Natural killer cell treated with Interleukin-12 subunit alpha and Interleukin-12 subunit beta and Interleukin-15 and Interleukin-18, amount 100 ng/mL, for 72 hours (primary cell): ENCODE data around the gene CTDNEP1. TPM values are rescaled to one million over a fixed set of nuclear protein-coding genes. Genes with fewer than 3 reads are reported as not detected.
A peak's percentile ranks its signal among the peaks of the same experiment; 100 is the strongest.

Experiments
- ATAC-seq, 2 donors: fragments of 150-1000 bp; cut with Tn5 transposase in 1 of 2; sonication (Bioruptor Pico), chemical (Tn5 transposase) in 1 of 2; 2 replicates each; pipeline ENCODE4 v1.10.0; 2021
- DNase-seq: peaks from one replicate; pipeline ENCODE4 v3.0.0; 2022; ENCODE audit warnings: low spot score
- H3K27ac Mint-ChIP-seq, 2 donors: 1 replicate in 1 of 2; 2 replicates in 1 of 2; pipeline ENCODE4 v1.8.0; 2022; ENCODE audit warnings: mixed read lengths in 2 of 2, mild to moderate bottlenecking in 1 of 2, moderate library complexity in 1 of 2
- H3K27me3 Mint-ChIP-seq, 2 donors: 1 replicate in 1 of 2; 2 replicates in 1 of 2; pipeline ENCODE4 v1.8.0; 2022; ENCODE audit warnings: mixed read lengths in 2 of 2
- H3K36me3 Mint-ChIP-seq: one replicate; pipeline ENCODE4 v1.8.0; 2022; ENCODE audit warnings: mixed read lengths
- H3K4me1 Mint-ChIP-seq, 2 donors: 1 replicate in 1 of 2; 2 replicates in 1 of 2; pipeline ENCODE4 v1.8.0; 2022; ENCODE audit warnings: low read depth in 2 of 2, mixed read lengths in 2 of 2, mild to moderate bottlenecking in 1 of 2
- H3K4me3 Mint-ChIP-seq: one replicate; pipeline ENCODE4 v1.8.0; 2022; ENCODE audit warnings: mixed read lengths
- H3K9me3 Mint-ChIP-seq: 2 replicates; pipeline ENCODE4 v1.8.0; 2022; ENCODE audit warnings: mixed read lengths
- total RNA-seq, 2 donors: library from RNA; stranded (reverse); gene quantifications; one replicate each; pipeline ENCODE4 v1.2.3, GENCODE V29; 2022

The CTDNEP1 gene
- total RNA-seq, 2 donors from 2014 or later: 145 to 165 TPM

- Mint-ChIP-seq H3K4me1 (peaks cover 21 to 25% of the 10 kb centered on the region in 2 donors), H3K9me3 (no peaks in the 10 kb centered on the region), H3K4me3 (no peak overlapping the region), H3K27ac (no peak overlapping the region), H3K36me3 (no peaks in the 10 kb centered on the region), H3K27me3 (peaks cover 14 to 23% of the 10 kb centered on the region in 2 donors)
- ATAC-seq (no peak), DNase-seq (no peak)
Observed at GRCh38 chr17:7284911-7285310, 33.4 kb upstream of the CTDNEP1 start.

- Mint-ChIP-seq H3K27me3 (peaks cover 13 to 22% of the 10 kb centered on the region in 2 donors), H3K9me3 (no peaks in the 10 kb centered on the region), H3K4me1 (peaks cover 21 to 26% of the 10 kb centered on the region in 2 donors), H3K27ac (peak overlapping the region in 1 of 2 donors; percentile 47), H3K4me3 (no peak overlapping the region), H3K36me3 (no peaks in the 10 kb centered on the region)
- DNase-seq (no peak), ATAC-seq (no peak)
Observed at GRCh38 chr17:7283471-7284216, 32.1 kb upstream of the CTDNEP1 start.

- H3K9me3 Mint-ChIP-seq: no peaks in the 10 kb centered on the region
- peaks cover 7 to 16% of the 10 kb centered on the region in 2 donors for H3K27me3 Mint-ChIP-seq
- no peaks in the 10 kb centered on the region for H3K36me3 Mint-ChIP-seq
- no peak for ATAC-seq
- DNase-seq: no peak
- H3K27ac Mint-ChIP-seq: no peak overlapping the region
- H3K4me3 Mint-ChIP-seq: peak overlapping the region; percentile 34
- H3K4me1 Mint-ChIP-seq: peaks cover 21 to 26% of the 10 kb centered on the region in 2 donors
Observed at GRCh38 chr17:7282752-7283321, 31.3 kb upstream of the CTDNEP1 start.

- H3K9me3 Mint-ChIP-seq: no peaks in the 10 kb centered on the region
- H3K27me3 Mint-ChIP-seq: peaks cover 7 to 13% of the 10 kb centered on the region in 2 donors
- no peak overlapping the region for H3K27ac Mint-ChIP-seq
- peaks cover 21 to 26% of the 10 kb centered on the region in 2 donors for H3K4me1 Mint-ChIP-seq
- DNase-seq (no peak), ATAC-seq (no peak)
- H3K36me3 Mint-ChIP-seq: no peaks in the 10 kb centered on the region
- peak overlapping the region; percentile 78 for H3K4me3 Mint-ChIP-seq
Observed at GRCh38 chr17:7281953-7282751, 30.6 kb upstream of the CTDNEP1 start.

DNA sequence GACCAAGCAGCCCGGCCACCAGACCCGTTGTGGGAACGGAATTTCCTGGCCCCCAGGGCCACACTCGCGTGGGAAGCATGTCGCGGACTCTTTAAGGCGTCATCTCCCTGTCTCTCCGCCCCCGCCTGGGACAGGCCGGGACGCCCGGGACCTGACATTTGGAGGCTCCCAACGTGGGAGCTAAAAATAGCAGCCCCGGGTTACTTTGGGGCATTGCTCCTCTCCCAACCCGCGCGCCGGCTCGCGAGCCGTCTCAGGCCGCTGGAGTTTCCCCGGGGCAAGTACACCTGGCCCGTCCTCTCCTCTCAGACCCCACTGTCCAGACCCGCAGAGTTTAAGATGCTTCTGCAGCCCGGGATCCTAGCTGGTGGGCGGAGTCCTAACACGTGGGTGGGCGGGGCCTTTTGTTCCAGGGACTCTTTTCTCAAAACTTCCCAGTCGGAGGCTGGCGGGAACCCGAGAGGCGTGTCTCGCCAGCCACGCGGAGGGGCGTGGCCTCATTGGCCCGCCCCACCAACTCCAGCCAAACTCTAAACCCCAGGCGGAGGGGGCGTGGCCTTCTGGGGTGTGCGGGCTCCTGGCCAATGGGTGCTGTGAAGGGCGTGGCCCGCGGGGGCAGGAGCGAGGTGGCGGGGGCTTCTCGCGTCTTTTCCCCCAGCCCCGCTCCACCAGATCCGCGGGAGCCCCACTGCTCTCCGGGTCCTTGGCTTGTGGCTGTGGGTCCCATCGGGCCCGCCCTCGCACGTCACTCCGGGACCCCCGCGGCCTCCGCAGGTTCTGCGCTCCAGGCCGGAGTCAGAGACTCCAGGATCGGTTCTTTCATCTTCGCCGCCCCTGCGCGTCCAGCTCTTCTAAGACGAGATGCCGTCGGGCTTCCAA, 29.8 kb upstream of the CTDNEP1 start, which contains the start of gene SLC2A4:
Gene SLC2A4 (plus strand): TSS at position 645 of the 879 bp plus-strand sequence. CDS start 217 bp downstream, at position 862.
- Mint-ChIP-seq H3K27ac (no peak within 1 kb of the TSS), H3K4me3 (peak within 1 kb of the TSS; percentile 78)
- peak; percentile 90 to 93 for ATAC-seq

GRCh38 chr17:7280519-7281073, 29.1 kb upstream of the CTDNEP1 start:
- ATAC-seq (peak; percentile 85 to 86), DNase-seq (peak; percentile 87)
- peaks cover 7 to 10% of the 10 kb centered on the region in 2 donors for H3K27me3 Mint-ChIP-seq
- H3K27ac Mint-ChIP-seq: peak overlapping the region in 1 of 2 donors; percentile 2
- H3K4me3 Mint-ChIP-seq: peak overlapping the region; percentile 78
- H3K4me1 Mint-ChIP-seq: peaks cover 21 to 26% of the 10 kb centered on the region in 2 donors
- no peaks in the 10 kb centered on the region for H3K36me3 Mint-ChIP-seq
- no peaks in the 10 kb centered on the region for H3K9me3 Mint-ChIP-seq

More for the DNA sequence above, 29.8 kb upstream of the CTDNEP1 start, which contains the start of gene SLC2A4:
- Mint-ChIP-seq H3K9me3 (no peaks in the 10 kb centered on the region), H3K36me3 (no peaks in the 10 kb centered on the region), H3K27me3 (peaks cover 7 to 12% of the 10 kb centered on the region in 2 donors), H3K4me1 (peaks cover 21 to 26% of the 10 kb centered on the region in 2 donors)
- DNase-seq: peak; percentile 90

GRCh38 chr17:7279448-7279847, 27.9 kb upstream of the CTDNEP1 start:
- H3K27me3 Mint-ChIP-seq: peaks cover 7 to 10% of the 10 kb centered on the region in 2 donors
- DNase-seq (no peak), ATAC-seq (no peak)
- peaks cover 21 to 26% of the 10 kb centered on the region in 2 donors for H3K4me1 Mint-ChIP-seq
- no peaks in the 10 kb centered on the region for H3K9me3 Mint-ChIP-seq
- H3K27ac Mint-ChIP-seq: no peak overlapping the region
- no peak overlapping the region for H3K4me3 Mint-ChIP-seq
- no peaks in the 10 kb centered on the region for H3K36me3 Mint-ChIP-seq

- Mint-ChIP-seq H3K36me3 (no peaks in the 10 kb centered on the region), H3K9me3 (no peaks in the 10 kb centered on the region), H3K4me1 (peaks cover 15 to 17% of the 10 kb centered on the region in 2 donors), H3K4me3 (no peak overlapping the region), H3K27ac (no peak overlapping the region), H3K27me3 (peaks cover 20 to 25% of the 10 kb centered on the region in 2 donors)
- no peak for DNase-seq
- no peak for ATAC-seq
Observed at GRCh38 chr17:7266784-7267183, 15.2 kb upstream of the CTDNEP1 start.

- Mint-ChIP-seq H3K27ac (peak overlapping the region in 1 of 2 donors; percentile 49), H3K4me3 (peak overlapping the region; percentile 67), H3K9me3 (no peaks in the 10 kb centered on the region), H3K27me3 (peaks cover 20 to 25% of the 10 kb centered on the region in 2 donors), H3K4me1 (peaks cover 17 to 24% of the 10 kb centered on the region in 2 donors), H3K36me3 (no peaks in the 10 kb centered on the region)
- DNase-seq (no peak), ATAC-seq (no peak)
Observed at GRCh38 chr17:7263801-7264078, 12.2 kb upstream of the CTDNEP1 start.

GRCh38 chr17:7262935-7263800, 11.6 kb upstream of the CTDNEP1 start:
- H3K4me3 Mint-ChIP-seq: peak overlapping the region; percentile 67
- no peaks in the 10 kb centered on the region for H3K9me3 Mint-ChIP-seq
- DNase-seq (no peak), ATAC-seq (peak in 1 of 2 donors; percentile 11)
- peaks cover 17 to 24% of the 10 kb centered on the region in 2 donors for H3K4me1 Mint-ChIP-seq
- H3K27ac Mint-ChIP-seq: peak overlapping the region in 1 of 2 donors; percentile 49
- H3K36me3 Mint-ChIP-seq: no peaks in the 10 kb centered on the region
- peaks cover 20 to 25% of the 10 kb centered on the region in 2 donors for H3K27me3 Mint-ChIP-seq

GRCh38 chr17:7262192-7262934, 10.8 kb upstream of the CTDNEP1 start, which contains the start of gene CLDN7:
TSS of gene CLDN7 (minus strand) at chr17:7262478. CDS start at chr17:7262043, 435 bp downstream.
- no peaks in the 10 kb centered on the region for H3K36me3 Mint-ChIP-seq
- H3K27ac Mint-ChIP-seq: peak within 1 kb of the TSS in 1 of 2 donors; percentile 49
- peak within 1 kb of the TSS; percentile 67 for H3K4me3 Mint-ChIP-seq
- peaks cover 17 to 24% of the 10 kb centered on the region in 2 donors for H3K4me1 Mint-ChIP-seq
- ATAC-seq: no peak
- no peaks in the 10 kb centered on the region for H3K9me3 Mint-ChIP-seq
- peaks cover 20 to 25% of the 10 kb centered on the region in 2 donors for H3K27me3 Mint-ChIP-seq
- no peak for DNase-seq
